Measurements from ENCODE around the gene RALY. TPM values are rescaled to one million over a fixed set of nuclear protein-coding genes. Genes with fewer than 3 reads are reported as not detected.

Gene RALY
- total and polyA plus RNA-seq, 9 donors: 56.5 to 166 (median 147) TPM

DNA sequence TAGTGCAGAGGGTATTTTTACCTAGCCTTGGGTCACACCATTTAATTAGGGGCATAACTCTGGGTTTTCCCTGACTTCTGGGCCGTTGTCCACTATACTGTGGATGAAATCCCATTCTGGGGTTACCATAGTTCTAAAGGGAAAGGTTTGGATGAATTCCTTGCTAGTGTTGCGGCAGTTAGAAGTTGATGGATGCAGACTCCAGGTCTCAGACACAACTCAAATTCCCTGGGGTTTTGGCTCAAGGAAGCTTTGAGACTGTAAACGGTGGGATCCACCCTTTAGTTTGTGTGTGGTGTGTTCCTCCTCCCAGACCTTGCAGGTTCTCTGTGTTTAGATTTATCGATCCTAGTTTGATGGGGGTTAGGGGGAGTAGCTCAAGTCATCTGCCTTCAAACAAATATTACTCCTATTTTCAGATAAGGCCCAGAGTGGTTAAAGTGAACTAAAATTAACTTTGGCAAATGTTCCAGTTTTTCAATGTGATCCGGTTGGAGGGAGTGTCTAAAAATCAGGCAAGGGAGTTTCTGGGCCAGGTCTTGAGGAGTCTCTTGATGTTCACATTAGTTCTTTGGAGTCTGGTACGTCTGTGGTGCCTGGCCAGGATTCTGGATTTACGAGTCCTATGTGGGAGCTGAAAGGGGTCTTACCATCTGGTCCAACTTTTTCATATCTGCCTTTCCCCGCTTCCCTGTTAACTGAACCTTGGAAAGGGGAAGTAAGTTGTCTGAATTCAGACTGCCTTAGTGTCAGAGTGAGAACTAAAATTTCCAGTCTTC is 1.5 kb downstream of the RALY start:
- peak; percentile 62 for DNase-seq
- no CpG with 5 or more reads among the region's 8 CpGs for WGBS (ENCODE audit: insufficient coverage)
- H3K4me1 ChIP-seq (ENCODE audit: control insufficient read depth, insufficient read depth, low read length): peaks cover 36% of the 10 kb centered on the region

DNA sequence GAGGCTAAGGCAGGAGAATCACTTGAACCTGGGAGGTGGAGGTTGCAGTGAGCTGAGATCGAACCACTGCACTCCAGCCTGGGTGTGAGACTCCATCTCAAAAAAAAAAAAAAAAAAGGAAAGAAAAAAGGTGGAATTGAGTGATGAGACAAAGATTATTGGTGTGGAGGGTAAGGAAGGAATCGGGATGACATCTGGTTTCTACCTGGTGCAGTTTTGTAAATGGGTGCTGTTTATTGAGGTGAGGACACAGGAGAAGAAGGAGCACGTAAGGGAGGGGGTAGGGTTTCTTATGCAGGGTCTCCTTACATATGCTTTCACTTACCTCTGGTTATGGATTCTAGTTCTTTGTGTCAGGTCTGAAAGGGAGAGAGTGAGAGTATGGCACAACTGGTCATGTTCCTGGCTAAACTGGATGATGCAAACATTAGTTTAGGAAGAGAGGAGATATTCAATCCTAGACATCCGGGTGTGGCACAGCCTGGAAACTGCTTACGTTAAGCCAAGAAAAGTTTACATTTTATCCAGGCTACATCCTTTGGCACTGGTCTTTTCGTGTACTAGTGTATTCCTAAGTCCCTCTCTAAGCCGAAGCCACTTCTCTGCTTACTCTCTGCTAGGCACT is 5.4 kb downstream of the RALY start:
- peaks cover 29% of the 10 kb centered on the region for H3K4me1 ChIP-seq (ENCODE audit: control insufficient read depth, insufficient read depth, low read length)

More for the DNA sequence above, 1.5 kb downstream of the RALY start:
- Histone ChIP-seq H3K36me3 (ENCODE audit: control insufficient read depth, insufficient read depth, low read length) (no peaks in the 10 kb centered on the region), H3K27me3 (ENCODE audit: control insufficient read depth, insufficient read depth, low read length) (no peaks in the 10 kb centered on the region), H3K4me3 (ENCODE audit: low read length) (peak overlapping the region; percentile 99), H3K27ac (ENCODE audit: low read length) (peak overlapping the region; percentile 99), H3K9me3 (replicated peaks; ENCODE audit: control insufficient read depth, low read depth, low read length) (no peaks in the 10 kb centered on the region)

GRCh38 chr20:34001378-34001777 is 7.7 kb downstream of the RALY start:
- Histone ChIP-seq H3K27ac (ENCODE audit: low read length) (no peak overlapping the region), H3K27me3 (ENCODE audit: control insufficient read depth, insufficient read depth, low read length) (no peaks in the 10 kb centered on the region), H3K4me1 (ENCODE audit: control insufficient read depth, insufficient read depth, low read length) (peaks cover 22% of the 10 kb centered on the region), H3K9me3 (replicated peaks; ENCODE audit: control insufficient read depth, low read depth, low read length) (no peaks in the 10 kb centered on the region), H3K4me3 (ENCODE audit: low read length) (no peak overlapping the region), H3K36me3 (ENCODE audit: control insufficient read depth, insufficient read depth, low read length) (peaks cover 4% of the 10 kb centered on the region)
- DNase-seq: no peak
- no CpG with 5 or more reads among the region's 2 CpGs for WGBS (ENCODE audit: insufficient coverage)

More for the DNA sequence above, 5.4 kb downstream of the RALY start:
- peaks cover 4% of the 10 kb centered on the region for H3K36me3 ChIP-seq (ENCODE audit: control insufficient read depth, insufficient read depth, low read length)
- no peak overlapping the region for H3K4me3 ChIP-seq (ENCODE audit: low read length)
- H3K9me3 ChIP-seq (replicated peaks; ENCODE audit: control insufficient read depth, low read depth, low read length): no peaks in the 10 kb centered on the region
- WGBS (ENCODE audit: insufficient coverage): 75% methylated on average over 5 of the region's 7 CpGs
- H3K27me3 ChIP-seq (ENCODE audit: control insufficient read depth, insufficient read depth, low read length): no peaks in the 10 kb centered on the region
- H3K27ac ChIP-seq (ENCODE audit: low read length): no peak overlapping the region
- DNase-seq: no peak

- DNase-seq: no peak
- no peaks in the 10 kb centered on the region for H3K27me3 ChIP-seq (ENCODE audit: control insufficient read depth, insufficient read depth, low read length)
- no peak overlapping the region for H3K4me3 ChIP-seq (ENCODE audit: low read length)
- peaks cover 8% of the 10 kb centered on the region for H3K4me1 ChIP-seq (ENCODE audit: control insufficient read depth, insufficient read depth, low read length)
- 100% methylated on average over 1 of the region's 2 CpGs for WGBS (ENCODE audit: insufficient coverage)
- H3K9me3 ChIP-seq (replicated peaks; ENCODE audit: control insufficient read depth, low read depth, low read length): no peaks in the 10 kb centered on the region
- peaks cover 4% of the 10 kb centered on the region for H3K36me3 ChIP-seq (ENCODE audit: control insufficient read depth, insufficient read depth, low read length)
- H3K27ac ChIP-seq (ENCODE audit: low read length): no peak overlapping the region
Measured at GRCh38 chr20:34004227-34004626, 10.5 kb downstream of the RALY start.

DNA sequence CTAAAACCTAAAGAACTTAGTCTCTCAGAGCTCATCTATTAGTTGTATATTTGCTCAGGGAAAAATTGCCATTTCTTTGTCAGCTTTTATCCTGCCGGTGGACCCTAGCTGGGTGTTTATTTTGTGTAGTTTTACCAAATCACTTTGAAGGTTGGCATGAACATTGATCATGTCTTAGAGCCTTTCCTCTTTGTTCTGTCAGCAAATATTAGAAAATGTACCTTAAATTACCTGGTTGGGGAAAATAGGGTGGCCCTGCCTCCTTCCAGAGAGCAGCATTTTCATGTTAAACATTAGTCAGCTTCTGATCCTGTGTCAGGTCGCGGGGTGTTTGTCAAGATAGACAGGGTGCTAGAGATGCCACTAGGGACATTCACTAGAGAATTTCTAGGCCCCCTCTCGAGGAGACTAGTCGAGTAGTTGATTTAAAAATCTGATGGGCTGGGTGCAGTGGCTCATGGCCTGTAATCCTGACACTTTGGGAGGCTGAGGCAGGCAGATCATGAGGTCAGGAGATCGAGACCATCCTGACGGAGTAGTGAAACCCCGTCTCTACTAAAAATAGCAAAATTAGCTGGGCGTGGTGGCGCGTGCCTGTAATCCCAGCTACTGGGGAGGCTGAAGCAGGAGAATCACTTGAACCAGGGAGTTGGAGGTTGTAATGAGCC is 11.2 kb downstream of the RALY start:
- no peak for DNase-seq
- Histone ChIP-seq H3K4me3 (ENCODE audit: low read length) (no peak overlapping the region), H3K4me1 (ENCODE audit: control insufficient read depth, insufficient read depth, low read length) (peaks cover 5% of the 10 kb centered on the region), H3K36me3 (ENCODE audit: control insufficient read depth, insufficient read depth, low read length) (peaks cover 4% of the 10 kb centered on the region), H3K9me3 (replicated peaks; ENCODE audit: control insufficient read depth, low read depth, low read length) (no peaks in the 10 kb centered on the region), H3K27ac (ENCODE audit: low read length) (no peak overlapping the region), H3K27me3 (ENCODE audit: control insufficient read depth, insufficient read depth, low read length) (no peaks in the 10 kb centered on the region)
- WGBS (ENCODE audit: insufficient coverage): 90% methylated on average over 9 of the region's 11 CpGs

GRCh38 chr20:34006619-34007018 is 12.9 kb downstream of the RALY start:
- H3K27ac ChIP-seq (ENCODE audit: low read length): no peak overlapping the region
- no CpG with 5 or more reads among the region's 2 CpGs for WGBS (ENCODE audit: insufficient coverage)
- DNase-seq: no peak
- H3K36me3 ChIP-seq (ENCODE audit: control insufficient read depth, insufficient read depth, low read length): peaks cover 4% of the 10 kb centered on the region
- H3K9me3 ChIP-seq (replicated peaks; ENCODE audit: control insufficient read depth, low read depth, low read length): no peaks in the 10 kb centered on the region
- H3K4me1 ChIP-seq (ENCODE audit: control insufficient read depth, insufficient read depth, low read length): no peaks in the 10 kb centered on the region
- no peak overlapping the region for H3K4me3 ChIP-seq (ENCODE audit: low read length)
- H3K27me3 ChIP-seq (ENCODE audit: control insufficient read depth, insufficient read depth, low read length): no peaks in the 10 kb centered on the region

DNA sequence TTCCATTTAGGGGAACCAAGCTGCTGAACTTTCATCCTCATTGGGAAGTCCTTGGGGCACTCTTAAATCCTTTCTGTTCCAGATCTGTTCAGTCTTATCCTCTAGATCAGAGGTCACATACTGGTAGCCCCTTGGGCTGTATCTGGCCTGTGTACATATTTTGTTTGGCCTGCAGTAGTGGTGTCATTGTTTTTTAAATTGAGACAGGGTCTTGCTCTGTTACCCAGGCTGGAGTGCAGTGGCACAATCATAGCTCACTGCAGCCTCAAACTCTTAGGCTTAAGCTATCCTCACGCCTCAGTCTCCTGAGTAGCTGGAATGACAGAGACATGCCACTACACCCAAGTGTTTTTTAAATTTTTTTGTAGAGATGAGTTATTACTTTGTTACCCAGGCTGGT is 14.8 kb downstream of the RALY start:
- no CpG with 5 or more reads among the region's 1 CpG for WGBS (ENCODE audit: insufficient coverage)
- Histone ChIP-seq H3K36me3 (ENCODE audit: control insufficient read depth, insufficient read depth, low read length) (no peaks in the 10 kb centered on the region), H3K9me3 (replicated peaks; ENCODE audit: control insufficient read depth, low read depth, low read length) (no peaks in the 10 kb centered on the region), H3K27me3 (ENCODE audit: control insufficient read depth, insufficient read depth, low read length) (no peaks in the 10 kb centered on the region), H3K4me3 (ENCODE audit: low read length) (no peak overlapping the region), H3K4me1 (ENCODE audit: control insufficient read depth, insufficient read depth, low read length) (no peaks in the 10 kb centered on the region), H3K27ac (ENCODE audit: low read length) (no peak overlapping the region)
- no peak for DNase-seq

GRCh38 chr20:34010405-34010931 is 16.8 kb downstream of the RALY start:
- H3K27me3 ChIP-seq (ENCODE audit: control insufficient read depth, insufficient read depth, low read length): no peaks in the 10 kb centered on the region
- H3K27ac ChIP-seq (ENCODE audit: low read length): no peak overlapping the region
- no peaks in the 10 kb centered on the region for H3K36me3 ChIP-seq (ENCODE audit: control insufficient read depth, insufficient read depth, low read length)
- no peak overlapping the region for H3K4me3 ChIP-seq (ENCODE audit: low read length)
- 90% methylated on average over 2 of the region's 3 CpGs for WGBS (ENCODE audit: insufficient coverage)
- no peaks in the 10 kb centered on the region for H3K4me1 ChIP-seq (ENCODE audit: control insufficient read depth, insufficient read depth, low read length)
- peak; percentile 42 for DNase-seq
- no peaks in the 10 kb centered on the region for H3K9me3 ChIP-seq (replicated peaks; ENCODE audit: control insufficient read depth, low read depth, low read length)

DNA sequence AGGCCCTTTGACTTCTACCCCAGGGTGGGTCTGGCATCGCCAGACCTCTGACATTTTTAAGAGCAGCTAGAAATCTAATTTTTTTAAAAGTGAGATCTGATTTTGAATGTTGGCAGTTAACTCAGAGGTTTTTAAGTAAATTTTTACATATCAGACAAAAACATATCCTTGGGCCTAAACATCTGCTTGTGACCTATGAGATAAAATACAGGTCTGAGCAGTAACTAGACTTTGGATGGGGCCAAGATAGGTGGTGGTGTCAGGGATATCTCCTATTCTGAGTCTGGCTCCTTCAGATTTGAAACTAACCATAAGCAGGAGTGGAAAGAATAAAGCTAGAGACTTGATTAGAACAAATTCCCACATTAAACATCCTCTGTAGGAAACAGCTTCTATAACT is 17.6 kb downstream of the RALY start:
- Histone ChIP-seq H3K27ac (ENCODE audit: low read length) (no peak overlapping the region), H3K36me3 (ENCODE audit: control insufficient read depth, insufficient read depth, low read length) (no peaks in the 10 kb centered on the region), H3K27me3 (ENCODE audit: control insufficient read depth, insufficient read depth, low read length) (no peaks in the 10 kb centered on the region), H3K9me3 (replicated peaks; ENCODE audit: control insufficient read depth, low read depth, low read length) (no peaks in the 10 kb centered on the region), H3K4me1 (ENCODE audit: control insufficient read depth, insufficient read depth, low read length) (no peaks in the 10 kb centered on the region), H3K4me3 (ENCODE audit: low read length) (no peak overlapping the region)
- no CpG with 5 or more reads among the region's 1 CpG for WGBS (ENCODE audit: insufficient coverage)
- DNase-seq: no peak

GRCh38 chr20:34012330-34012729 is 18.6 kb downstream of the RALY start:
- no peak for DNase-seq
- Histone ChIP-seq H3K4me1 (ENCODE audit: control insufficient read depth, insufficient read depth, low read length) (peaks cover 4% of the 10 kb centered on the region), H3K27me3 (ENCODE audit: control insufficient read depth, insufficient read depth, low read length) (no peaks in the 10 kb centered on the region), H3K27ac (ENCODE audit: low read length) (no peak overlapping the region), H3K36me3 (ENCODE audit: control insufficient read depth, insufficient read depth, low read length) (no peaks in the 10 kb centered on the region), H3K4me3 (ENCODE audit: low read length) (no peak overlapping the region), H3K9me3 (replicated peaks; ENCODE audit: control insufficient read depth, low read depth, low read length) (no peaks in the 10 kb centered on the region)
- WGBS (ENCODE audit: insufficient coverage): 81% methylated on average over 3 of the region's 5 CpGs

All from muscle of leg (tissue), 11 donors.